ENCODE results near the gene SPRR4.

Gene SPRR4

GRCh38 chr1:152965853-152966252 is 4.6 kb upstream of the SPRR4 start:
- no peak for DNase-seq (ENCODE audit: low read depth in 2 of 3, low spot score in 1 of 3)

GRCh38 chr1:152967201-152967600 is 3.2 kb upstream of the SPRR4 start:
- no peak for DNase-seq (ENCODE audit: low read depth in 2 of 3, low spot score in 1 of 3)

- no peak for DNase-seq (ENCODE audit: low read depth in 2 of 3, low spot score in 1 of 3)
Observed at GRCh38 chr1:152968248-152968647, 2.2 kb upstream of the SPRR4 start.

- DNase-seq (ENCODE audit: low read depth in 2 of 3, low spot score in 1 of 3) = no peak
Observed at GRCh38 chr1:152969036-152969435, 1.4 kb upstream of the SPRR4 start.

GRCh38 chr1:152972196-152972886 is 1.9 kb downstream of the SPRR4 start:
- DNase-seq (ENCODE audit: low read depth in 2 of 3, low spot score in 1 of 3) = no peak

- DNase-seq (ENCODE audit: low read depth in 2 of 3, low spot score in 1 of 3) = no peak
Observed at GRCh38 chr1:152976688-152977087, 6.2 kb downstream of the SPRR4 start.

GRCh38 chr1:152977614-152978013 is 7.2 kb downstream of the SPRR4 start:
- DNase-seq (ENCODE audit: low read depth in 2 of 3, low spot score in 1 of 3) = no peak

- no peak for DNase-seq (ENCODE audit: low read depth in 2 of 3, low spot score in 1 of 3)
Observed at GRCh38 chr1:152980676-152981075, 10.2 kb downstream of the SPRR4 start.

GRCh38 chr1:152981146-152981871 is 10.9 kb downstream of the SPRR4 start:
- no peak for DNase-seq (ENCODE audit: low read depth in 2 of 3, low spot score in 1 of 3)

- DNase-seq (ENCODE audit: low read depth in 2 of 3, low spot score in 1 of 3) = no peak
Observed at GRCh38 chr1:152982076-152982475, 11.6 kb downstream of the SPRR4 start.

- DNase-seq (ENCODE audit: low read depth in 2 of 3, low spot score in 1 of 3) = no peak
Observed at GRCh38 chr1:152983234-152983633, 12.8 kb downstream of the SPRR4 start.

- no peak for DNase-seq (ENCODE audit: low read depth in 2 of 3, low spot score in 1 of 3)
Observed at GRCh38 chr1:152983743-152984142, 13.3 kb downstream of the SPRR4 start, which contains the start of gene SPRR1A. Gene SPRR1A (plus strand): TSS chr1:152984081. CDS start chr1:152985231, 1,150 bp downstream.

- no peak for DNase-seq (ENCODE audit: low read depth in 2 of 3, low spot score in 1 of 3)
Observed at GRCh38 chr1:152986578-152986977, 16.1 kb downstream of the SPRR4 start.

- DNase-seq (ENCODE audit: low read depth in 2 of 3, low spot score in 1 of 3) = no peak
Observed at GRCh38 chr1:152993186-152993585, 22.7 kb downstream of the SPRR4 start.

- DNase-seq (ENCODE audit: low read depth in 2 of 3, low spot score in 1 of 3) = no peak
Observed at GRCh38 chr1:152995842-152996241, 25.4 kb downstream of the SPRR4 start.

- no peak for DNase-seq (ENCODE audit: low read depth in 2 of 3, low spot score in 1 of 3)
Observed at GRCh38 chr1:152996633-152997400, 26.4 kb downstream of the SPRR4 start.

GRCh38 chr1:152997901-152998300 is 27.5 kb downstream of the SPRR4 start:
- no peak for DNase-seq (ENCODE audit: low read depth in 2 of 3, low spot score in 1 of 3)

- DNase-seq (ENCODE audit: low read depth in 2 of 3, low spot score in 1 of 3) = no peak
Observed at GRCh38 chr1:152998476-152998875, 28.0 kb downstream of the SPRR4 start.

- no peak for DNase-seq (ENCODE audit: low read depth in 2 of 3, low spot score in 1 of 3)
Observed at GRCh38 chr1:152999818-153000217, 29.4 kb downstream of the SPRR4 start.

- no peak for DNase-seq (ENCODE audit: low read depth in 2 of 3, low spot score in 1 of 3)
Observed at GRCh38 chr1:153000294-153000693, 29.8 kb downstream of the SPRR4 start.

GRCh38 chr1:153001382-153001781 is 30.9 kb downstream of the SPRR4 start, which contains the start of gene SPRR3:
Gene SPRR3 (plus strand): TSS chr1:153001749. CDS start chr1:153003021, 1,272 bp downstream.
- DNase-seq (ENCODE audit: low read depth in 2 of 3, low spot score in 1 of 3) = no peak

Measured in stimulated activated CD4-positive, alpha-beta T cell treated with anti-CD3 and anti-CD28 coated beads, Interleukin-12 subunit alpha, Interleukin-12 subunit beta, amount 100 ng/mL, for 48 hours (primary cell).